Measurements from ENCODE around the gene SFTPD.
"Not testable (repeated sequence)": the region's sequence is repeated elsewhere in the genome, so short reads cannot be mapped to it uniquely, and the experiment has no call there.

The SFTPD gene

GRCh38 chr10:79948976-79949722 lies at the start of gene SFTPD:
SFTPD (minus strand) TSS chr10:79949105; CDS start chr10:79946659, 2,446 bp downstream.
- no peaks in the 10 kb centered on the region for H3K4me1 ChIP-seq (ENCODE audit: low read length)
- DNase-seq = no peak
- H3K9ac ChIP-seq (ENCODE audit: low read length) = no peak within 1 kb of the TSS
- H3K27me3 ChIP-seq (replicated peaks; ENCODE audit: insufficient read depth, low read length) = no peaks in the 10 kb centered on the region
- H3K4me2 ChIP-seq (ENCODE audit: low read depth, low read length) = no peak within 1 kb of the TSS
- no peaks in the 10 kb centered on the region for H4K20me1 ChIP-seq (ENCODE audit: insufficient read depth, low read length)
- no peak within 1 kb of the TSS for H3K4me3 ChIP-seq (ENCODE audit: low read length)
- TF ChIP-seq, protein P1, sequence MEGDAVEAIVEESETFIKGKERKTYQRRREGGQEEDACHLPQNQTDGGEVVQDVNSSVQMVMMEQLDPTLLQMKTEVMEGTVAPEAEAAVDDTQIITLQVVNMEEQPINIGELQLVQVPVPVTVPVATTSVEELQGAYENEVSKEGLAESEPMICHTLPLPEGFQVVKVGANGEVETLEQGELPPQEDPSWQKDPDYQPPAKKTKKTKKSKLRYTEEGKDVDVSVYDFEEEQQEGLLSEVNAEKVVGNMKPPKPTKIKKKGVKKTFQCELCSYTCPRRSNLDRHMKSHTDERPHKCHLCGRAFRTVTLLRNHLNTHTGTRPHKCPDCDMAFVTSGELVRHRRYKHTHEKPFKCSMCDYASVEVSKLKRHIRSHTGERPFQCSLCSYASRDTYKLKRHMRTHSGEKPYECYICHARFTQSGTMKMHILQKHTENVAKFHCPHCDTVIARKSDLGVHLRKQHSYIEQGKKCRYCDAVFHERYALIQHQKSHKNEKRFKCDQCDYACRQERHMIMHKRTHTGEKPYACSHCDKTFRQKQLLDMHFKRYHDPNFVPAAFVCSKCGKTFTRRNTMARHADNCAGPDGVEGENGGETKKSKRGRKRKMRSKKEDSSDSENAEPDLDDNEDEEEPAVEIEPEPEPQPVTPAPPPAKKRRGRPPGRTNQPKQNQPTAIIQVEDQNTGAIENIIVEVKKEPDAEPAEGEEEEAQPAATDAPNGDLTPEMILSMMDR (IDR thresholded peaks at IDR 0.05; ENCODE audit: low read length) = no peak
- TF ChIP-seq EZH2phosphoT487 (IDR thresholded peaks at IDR 0.05; ENCODE audit: low read length) (no peak), EZH2 (optimal IDR thresholded peaks at IDR 0.05; ENCODE audit: low read depth, low read length) (no peak)
- H3F3A ChIP-seq (ENCODE audit: insufficient read depth, low read length) = no peaks in the 10 kb centered on the region
- no peaks in the 10 kb centered on the region for H3K9me3 ChIP-seq (replicated peaks; ENCODE audit: insufficient read depth, low read length)
- H3K27ac ChIP-seq (ENCODE audit: low read length) = no peak within 1 kb of the TSS
- no peaks in the 10 kb centered on the region for H3K36me3 ChIP-seq (replicated peaks; ENCODE audit: insufficient read depth, low read length)
- H3K9me2 ChIP-seq (replicated peaks; ENCODE audit: insufficient read depth, low read length) = no peaks in the 10 kb centered on the region
- H3K79me2 ChIP-seq (ENCODE audit: low read length) = no peaks in the 10 kb centered on the region
- H2AFZ ChIP-seq (ENCODE audit: low read length) = no peak within 1 kb of the TSS

DNA sequence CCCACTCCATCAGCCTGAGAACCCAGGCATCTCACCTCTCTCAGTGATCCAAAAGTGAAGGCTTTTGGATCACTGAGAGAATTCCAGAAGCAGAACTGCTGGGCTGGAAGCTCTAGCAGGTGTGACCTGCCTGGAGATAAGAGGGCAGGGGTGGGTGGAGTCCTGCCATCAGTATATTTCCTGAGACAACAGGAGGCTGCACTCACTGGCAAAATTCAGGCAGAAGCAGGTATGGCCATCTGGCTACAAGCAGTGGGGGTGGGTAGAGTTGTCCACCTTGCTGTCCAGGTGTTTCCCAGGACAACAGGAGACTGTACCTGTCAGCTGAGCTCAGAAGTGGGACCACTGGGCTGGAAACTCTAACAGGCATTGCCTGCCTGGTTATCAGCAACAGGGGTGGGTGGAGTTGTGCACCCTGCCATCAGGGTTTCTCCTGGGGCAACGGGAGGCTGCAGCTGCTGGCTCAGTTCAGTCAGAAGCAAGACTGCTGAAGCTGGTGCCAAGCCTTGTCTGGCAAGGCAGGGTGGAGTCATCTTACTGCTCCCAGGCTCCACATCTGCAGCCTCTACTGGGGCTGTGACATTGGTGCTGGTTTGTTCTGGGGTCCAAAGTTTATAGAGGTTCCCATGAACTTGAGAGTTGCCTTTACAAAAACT lies 47.2 kb upstream of the SFTPD start:
- no peak overlapping the region for H3K27ac ChIP-seq (ENCODE audit: low read length)
- H3K9me2 ChIP-seq (replicated peaks; ENCODE audit: insufficient read depth, low read length) = no peaks in the 10 kb centered on the region
- no peak overlapping the region for H3K9ac ChIP-seq (ENCODE audit: low read length)
- no peaks in the 10 kb centered on the region for H4K20me1 ChIP-seq (ENCODE audit: insufficient read depth, low read length)
- TF ChIP-seq EZH2phosphoT487 (IDR thresholded peaks at IDR 0.05; ENCODE audit: low read length) = no peak
- TF ChIP-seq EZH2 (optimal IDR thresholded peaks at IDR 0.05; ENCODE audit: low read depth, low read length) = no peak
- TF ChIP-seq, protein P1 (IDR thresholded peaks at IDR 0.05; ENCODE audit: low read length) = no peak
- H2AFZ ChIP-seq (ENCODE audit: low read length) = no peak overlapping the region
- no peak overlapping the region for H3K4me2 ChIP-seq (ENCODE audit: low read depth, low read length)
- H3K36me3 ChIP-seq (replicated peaks; ENCODE audit: insufficient read depth, low read length) = no peaks in the 10 kb centered on the region
- DNase-seq = no peak
- H3K4me1 ChIP-seq (ENCODE audit: low read length) = no peaks in the 10 kb centered on the region
- H3F3A ChIP-seq (ENCODE audit: insufficient read depth, low read length) = no peaks in the 10 kb centered on the region
- H3K79me2 ChIP-seq (ENCODE audit: low read length) = no peaks in the 10 kb centered on the region
- H3K27me3 ChIP-seq (replicated peaks; ENCODE audit: insufficient read depth, low read length) = no peaks in the 10 kb centered on the region
- H3K9me3 ChIP-seq (replicated peaks; ENCODE audit: insufficient read depth, low read length) = no peaks in the 10 kb centered on the region
- no peak overlapping the region for H3K4me3 ChIP-seq (ENCODE audit: low read length)

DNA sequence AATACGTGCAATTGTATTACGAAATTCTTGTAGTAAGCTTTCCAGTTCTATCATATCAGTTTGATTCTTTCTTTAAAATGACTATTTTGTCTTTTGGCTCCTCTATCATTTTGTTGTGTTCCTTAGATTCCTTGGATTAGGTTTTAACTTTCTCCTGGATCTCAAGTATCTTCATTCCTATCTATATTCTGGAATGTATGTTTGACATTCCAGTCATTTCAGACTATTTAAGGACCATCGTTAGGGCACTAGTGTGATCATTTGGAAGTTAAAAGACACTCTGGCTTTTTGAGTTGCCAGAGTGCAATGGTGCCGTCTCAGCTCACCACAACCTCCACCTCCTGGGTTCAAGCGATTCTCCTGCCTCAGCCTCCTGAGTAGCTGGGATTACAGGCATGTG lies 45.7 kb upstream of the SFTPD start:
- TF ChIP-seq EZH2 (optimal IDR thresholded peaks at IDR 0.05; ENCODE audit: low read depth, low read length) (no peak), EZH2phosphoT487 (IDR thresholded peaks at IDR 0.05; ENCODE audit: low read length) (no peak)
- TF ChIP-seq, protein P1 (IDR thresholded peaks at IDR 0.05; ENCODE audit: low read length) = no peak
- Histone ChIP-seq H3K36me3 (replicated peaks; ENCODE audit: insufficient read depth, low read length) (no peaks in the 10 kb centered on the region), H4K20me1 (ENCODE audit: insufficient read depth, low read length) (no peaks in the 10 kb centered on the region), H3K9me2 (replicated peaks; ENCODE audit: insufficient read depth, low read length) (no peaks in the 10 kb centered on the region), H3K27ac (ENCODE audit: low read length) (no peak overlapping the region), H3K79me2 (ENCODE audit: low read length) (no peaks in the 10 kb centered on the region), H3K9me3 (replicated peaks; ENCODE audit: insufficient read depth, low read length) (no peaks in the 10 kb centered on the region), H3F3A (ENCODE audit: insufficient read depth, low read length) (no peaks in the 10 kb centered on the region), H3K4me1 (ENCODE audit: low read length) (no peaks in the 10 kb centered on the region), H3K9ac (ENCODE audit: low read length) (no peak overlapping the region), H3K27me3 (replicated peaks; ENCODE audit: insufficient read depth, low read length) (no peaks in the 10 kb centered on the region), H3K4me3 (ENCODE audit: low read length) (no peak overlapping the region), H2AFZ (ENCODE audit: low read length) (no peak overlapping the region), H3K4me2 (ENCODE audit: low read depth, low read length) (no peak overlapping the region)
- DNase-seq = no peak

DNA sequence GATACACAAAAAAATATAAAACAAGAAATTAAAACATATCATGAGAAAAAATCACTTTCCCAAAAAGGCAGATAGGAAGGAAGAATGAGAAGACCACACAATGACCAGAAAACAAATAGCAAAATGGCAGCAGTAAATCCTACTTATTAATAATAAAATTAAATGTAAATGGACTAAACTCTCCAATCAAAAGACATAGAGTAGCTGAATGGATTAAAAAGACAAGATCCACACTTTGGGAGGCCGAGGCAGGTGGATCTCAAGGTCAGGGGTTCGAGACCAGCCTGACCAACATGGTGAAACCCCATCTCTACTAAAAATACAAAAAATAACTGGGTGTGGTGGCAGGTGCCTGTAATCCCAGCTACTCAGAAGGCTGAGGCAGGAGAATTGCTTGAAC lies 39.3 kb upstream of the SFTPD start:
- H3K79me2 ChIP-seq (ENCODE audit: low read length); H3K9me3 ChIP-seq (replicated peaks; ENCODE audit: insufficient read depth, low read length); H3K9ac ChIP-seq (ENCODE audit: low read length); H3K4me1 ChIP-seq (ENCODE audit: low read length); H3K36me3 ChIP-seq (replicated peaks; ENCODE audit: insufficient read depth, low read length); H3K4me2 ChIP-seq (ENCODE audit: low read depth, low read length); H4K20me1 ChIP-seq (ENCODE audit: insufficient read depth, low read length); H3K27ac ChIP-seq (ENCODE audit: low read length); H3K9me2 ChIP-seq (replicated peaks; ENCODE audit: insufficient read depth, low read length); H3K27me3 ChIP-seq (replicated peaks; ENCODE audit: insufficient read depth, low read length); H3F3A ChIP-seq (ENCODE audit: insufficient read depth, low read length); DNase-seq; H3K4me3 ChIP-seq (ENCODE audit: low read length); H2AFZ ChIP-seq (ENCODE audit: low read length): not testable (repeated sequence)

GRCh38 chr10:79986661-79987060 lies 37.8 kb upstream of the SFTPD start:
- not testable (repeated sequence) for H3K9ac ChIP-seq (ENCODE audit: low read length); DNase-seq; H3K27me3 ChIP-seq (replicated peaks; ENCODE audit: insufficient read depth, low read length); H2AFZ ChIP-seq (ENCODE audit: low read length); H3K9me2 ChIP-seq (replicated peaks; ENCODE audit: insufficient read depth, low read length); H3K9me3 ChIP-seq (replicated peaks; ENCODE audit: insufficient read depth, low read length); H3K4me2 ChIP-seq (ENCODE audit: low read depth, low read length); H3K4me3 ChIP-seq (ENCODE audit: low read length); H4K20me1 ChIP-seq (ENCODE audit: insufficient read depth, low read length); H3K4me1 ChIP-seq (ENCODE audit: low read length); H3K36me3 ChIP-seq (replicated peaks; ENCODE audit: insufficient read depth, low read length); H3F3A ChIP-seq (ENCODE audit: insufficient read depth, low read length); H3K27ac ChIP-seq (ENCODE audit: low read length); H3K79me2 ChIP-seq (ENCODE audit: low read length)
